Activated T-helper 2 cell treated with anti-CD3 and anti-CD28 coated beads, Interferon-gamma antibody, Interleukin-2, Interleukin-4, amounts not matched to agents 10 μg/mL and 5 μg/mL and 100 μg/mL, durations not matched to agents 14 hours and 24 hours and 36 hours (primary cell): ENCODE data around the gene SPATA24. TPM values are rescaled to one million over a fixed set of nuclear protein-coding genes. Genes with fewer than 3 reads are reported as not detected.
A peak's percentile ranks its signal among the peaks of the same experiment; 100 is the strongest.
"Not testable (repeated sequence)": the region's sequence is repeated elsewhere in the genome, so short reads cannot be mapped to it uniquely, and the experiment has no call there.

Experiments used
- DNase-seq: peaks from one replicate; pipeline ENCODE4 v3.0.0; 2021; ENCODE audit warnings: low spot score
- H3K27ac Mint-ChIP-seq: one replicate; pipeline ENCODE4 v1.8.0; 2021; ENCODE audit warnings: mixed read lengths
- H3K27me3 Mint-ChIP-seq: one replicate; pipeline ENCODE4 v1.8.0; 2021; ENCODE audit warnings: low read depth, mixed read lengths
- H3K36me3 Mint-ChIP-seq: one replicate; pipeline ENCODE4 v1.8.0; 2021; ENCODE audit warnings: low read depth, mixed read lengths
- H3K4me1 Mint-ChIP-seq: one replicate; pipeline ENCODE4 v1.8.0; 2021; ENCODE audit warnings: low read depth, mixed read lengths
- H3K4me3 Mint-ChIP-seq: one replicate; pipeline ENCODE4 v1.8.0; 2021; ENCODE audit warnings: low read depth, mild to moderate bottlenecking, moderate library complexity, mixed read lengths
- H3K9me3 Mint-ChIP-seq: one replicate; pipeline ENCODE4 v1.8.0; 2021; ENCODE audit warnings: mixed read lengths
- intact Hi-C: fragments of 100-400 bp; cut with micrococcal nuclease; formaldehyde crosslinking; loops from one replicate; pipeline ENCODE4 v1.15.1; 2023
- total RNA-seq: library from RNA; stranded (reverse); gene quantifications from 2 replicates; pipeline ENCODE4 v1.2.3, GENCODE V29; 2022

SPATA24 gene
- total RNA-seq, 1 donor from 2014 or later: 4.7 TPM

- Mint-ChIP-seq H3K36me3 (peaks cover 55% of the 10 kb centered on the region), H3K4me3 (peak overlapping the region; percentile 66), H3K4me1 (peaks cover 59% of the 10 kb centered on the region), H3K27ac (peak overlapping the region; percentile 97), H3K27me3 (no peaks in the 10 kb centered on the region), H3K9me3 (no peaks in the 10 kb centered on the region)
- intact Hi-C loops: loop anchor here (1.0 to 10.0 kb wide), 10 partner anchors 10 to 350 kb away; partner anchors contain the start of genes DNAJC18, SPATA24, STING1 and UBE2D2
- DNase-seq: no peak
These were observed 10.8 kb upstream of the SPATA24 start for GRCh38 chr5:139414581-139415130.

DNA sequence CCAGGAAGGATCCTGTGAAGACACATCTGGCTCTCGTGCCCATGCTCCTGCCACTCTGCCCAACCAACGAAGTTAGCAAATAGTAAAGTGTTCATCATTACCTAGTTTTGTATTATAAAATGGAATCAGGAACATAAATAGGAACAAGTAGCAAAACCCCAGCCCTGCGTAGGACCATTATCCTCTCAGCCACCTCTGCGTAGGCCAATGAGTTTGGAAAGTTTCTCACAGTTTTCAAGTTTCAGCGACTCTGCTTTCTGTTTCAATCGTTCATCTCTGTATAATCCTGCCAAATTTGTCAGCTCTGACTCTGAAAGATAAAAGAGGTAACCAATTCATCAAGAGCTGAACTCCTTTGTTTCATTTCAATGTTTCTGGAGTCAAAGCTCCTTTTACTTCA is 10.1 kb upstream of the SPATA24 start:
- DNase-seq: no peak
- Mint-ChIP-seq H3K4me1 (peaks cover 58% of the 10 kb centered on the region), H3K27ac (peak overlapping the region; percentile 97), H3K36me3 (peaks cover 50% of the 10 kb centered on the region), H3K4me3 (peak overlapping the region; percentile 44), H3K9me3 (no peaks in the 10 kb centered on the region), H3K27me3 (no peaks in the 10 kb centered on the region)
- intact Hi-C loops: loop anchor here (1.0 to 10.0 kb wide), 7 partner anchors 10 to 351 kb away; partner anchors contain the start of genes DNAJC18, SPATA24, STING1 and UBE2D2

- intact Hi-C loops: loop anchor here (10.0 kb wide), 2 partner anchors 222 to 352 kb away; no protein-coding TSS in a partner anchor
- H3K27ac Mint-ChIP-seq: peak overlapping the region; percentile 97
- peaks cover 50% of the 10 kb centered on the region for H3K4me1 Mint-ChIP-seq
- H3K9me3 Mint-ChIP-seq: no peaks in the 10 kb centered on the region
- no peaks in the 10 kb centered on the region for H3K27me3 Mint-ChIP-seq
- H3K4me3 Mint-ChIP-seq: no peak overlapping the region
- H3K36me3 Mint-ChIP-seq: peaks cover 42% of the 10 kb centered on the region
- DNase-seq: no peak
These were observed 9.3 kb upstream of the SPATA24 start for GRCh38 chr5:139413153-139413552.

- intact Hi-C loops: loop anchor here (10.0 kb wide), 2 partner anchors 224 to 354 kb away; no protein-coding TSS in a partner anchor
- Mint-ChIP-seq H3K36me3 (peaks cover 37% of the 10 kb centered on the region), H3K9me3 (no peaks in the 10 kb centered on the region), H3K27ac (no peak overlapping the region), H3K4me1 (peaks cover 49% of the 10 kb centered on the region), H3K27me3 (no peaks in the 10 kb centered on the region), H3K4me3 (no peak overlapping the region)
- DNase-seq: no peak
These were observed 7.3 kb upstream of the SPATA24 start for GRCh38 chr5:139410993-139411828.

GRCh38 chr5:139410121-139410992 is 6.5 kb upstream of the SPATA24 start:
- no peak for DNase-seq
- no peaks in the 10 kb centered on the region for H3K27me3 Mint-ChIP-seq
- intact Hi-C loops: loop anchor here (10.0 kb wide), 2 partner anchors 224 to 354 kb away; no protein-coding TSS in a partner anchor
- peaks cover 34% of the 10 kb centered on the region for H3K36me3 Mint-ChIP-seq
- H3K9me3 Mint-ChIP-seq: no peaks in the 10 kb centered on the region
- no peak overlapping the region for H3K4me3 Mint-ChIP-seq
- no peak overlapping the region for H3K27ac Mint-ChIP-seq
- peaks cover 40% of the 10 kb centered on the region for H3K4me1 Mint-ChIP-seq

- H3K27ac Mint-ChIP-seq, DNase-seq, H3K27me3 Mint-ChIP-seq, H3K9me3 Mint-ChIP-seq, H3K4me3 Mint-ChIP-seq, intact Hi-C loops: not testable (repeated sequence)
- peaks cover 34% of the 10 kb centered on the region for H3K36me3 Mint-ChIP-seq
- H3K4me1 Mint-ChIP-seq: peaks cover 34% of the 10 kb centered on the region
These were observed 5.2 kb upstream of the SPATA24 start for GRCh38 chr5:139409116-139409515.

GRCh38 chr5:139408191-139408590 is 4.3 kb upstream of the SPATA24 start:
- intact Hi-C loops: no loop called here
- H3K27me3 Mint-ChIP-seq: no peaks in the 10 kb centered on the region
- H3K9me3 Mint-ChIP-seq: no peaks in the 10 kb centered on the region
- no peak overlapping the region for H3K27ac Mint-ChIP-seq
- H3K4me3 Mint-ChIP-seq: no peak overlapping the region
- no peak for DNase-seq
- peaks cover 26% of the 10 kb centered on the region for H3K36me3 Mint-ChIP-seq
- H3K4me1 Mint-ChIP-seq: peaks cover 29% of the 10 kb centered on the region

GRCh38 chr5:139407517-139407916 is 3.6 kb upstream of the SPATA24 start:
- DNase-seq: no peak
- Mint-ChIP-seq H3K9me3 (no peaks in the 10 kb centered on the region), H3K36me3 (peaks cover 19% of the 10 kb centered on the region), H3K4me1 (peaks cover 29% of the 10 kb centered on the region), H3K4me3 (no peak overlapping the region), H3K27me3 (no peaks in the 10 kb centered on the region), H3K27ac (peak overlapping the region; percentile 9)
- intact Hi-C loops: no loop called here

- Mint-ChIP-seq H3K4me3 (no peak overlapping the region), H3K36me3 (peaks cover 17% of the 10 kb centered on the region), H3K27me3 (no peaks in the 10 kb centered on the region), H3K4me1 (peaks cover 29% of the 10 kb centered on the region), H3K27ac (no peak overlapping the region), H3K9me3 (no peaks in the 10 kb centered on the region)
- intact Hi-C loops: no loop called here
- no peak for DNase-seq
These were observed 3.1 kb upstream of the SPATA24 start for GRCh38 chr5:139406963-139407362.

DNA sequence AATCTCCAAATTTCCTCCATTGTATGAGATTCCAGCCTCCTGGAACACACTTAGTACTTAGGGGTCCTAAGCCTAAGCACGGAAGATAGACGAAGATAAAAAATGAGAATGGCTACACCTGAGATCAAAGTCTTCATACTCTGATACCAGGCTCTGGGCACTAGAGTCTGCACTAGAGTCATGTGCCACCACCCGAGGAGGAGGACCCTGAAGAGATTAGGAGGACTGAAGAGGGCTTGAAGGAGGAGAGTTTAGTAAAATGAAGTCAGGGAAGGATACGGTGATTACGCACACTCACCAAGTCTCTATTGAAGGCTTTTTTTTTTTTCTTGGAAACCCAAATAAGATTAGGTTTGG is 573 bp upstream of the SPATA24 start:
- Mint-ChIP-seq H3K27me3 (no peaks in the 10 kb centered on the region), H3K4me3 (peak overlapping the region; percentile 92), H3K27ac (peak overlapping the region; percentile 100), H3K4me1 (peaks cover 28% of the 10 kb centered on the region), H3K9me3 (no peaks in the 10 kb centered on the region), H3K36me3 (peaks cover 12% of the 10 kb centered on the region)
- DNase-seq: no peak
- intact Hi-C loops: loop anchor here (1.0 kb wide), 3 partner anchors 10 to 157 kb away; partner anchors contain the start of gene UBE2D2

DNA sequence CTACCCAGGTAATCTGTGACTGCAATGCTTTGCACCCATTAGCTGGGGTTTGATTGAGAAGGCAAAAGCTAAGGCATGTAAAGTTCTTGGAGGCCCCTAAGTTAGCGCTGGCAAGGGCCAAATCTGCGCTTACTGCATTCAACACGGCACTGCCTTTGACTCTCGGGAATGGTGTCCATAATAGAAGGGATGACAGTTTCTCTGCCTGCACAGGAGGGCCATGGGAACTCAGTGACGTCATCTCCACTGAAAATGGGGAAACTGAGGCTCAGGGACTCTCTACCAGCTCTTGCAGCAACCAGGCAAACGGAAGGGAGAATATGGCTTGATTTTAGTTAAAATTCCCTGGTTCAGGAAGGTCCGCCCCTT is 487 bp downstream of the SPATA24 start:
- Mint-ChIP-seq H3K27ac (peak overlapping the region; percentile 100), H3K4me1 (peaks cover 31% of the 10 kb centered on the region), H3K4me3 (peak overlapping the region; percentile 92), H3K36me3 (peaks cover 16% of the 10 kb centered on the region), H3K9me3 (no peaks in the 10 kb centered on the region), H3K27me3 (no peaks in the 10 kb centered on the region)
- no peak for DNase-seq
- intact Hi-C loops: no loop called here

DNA sequence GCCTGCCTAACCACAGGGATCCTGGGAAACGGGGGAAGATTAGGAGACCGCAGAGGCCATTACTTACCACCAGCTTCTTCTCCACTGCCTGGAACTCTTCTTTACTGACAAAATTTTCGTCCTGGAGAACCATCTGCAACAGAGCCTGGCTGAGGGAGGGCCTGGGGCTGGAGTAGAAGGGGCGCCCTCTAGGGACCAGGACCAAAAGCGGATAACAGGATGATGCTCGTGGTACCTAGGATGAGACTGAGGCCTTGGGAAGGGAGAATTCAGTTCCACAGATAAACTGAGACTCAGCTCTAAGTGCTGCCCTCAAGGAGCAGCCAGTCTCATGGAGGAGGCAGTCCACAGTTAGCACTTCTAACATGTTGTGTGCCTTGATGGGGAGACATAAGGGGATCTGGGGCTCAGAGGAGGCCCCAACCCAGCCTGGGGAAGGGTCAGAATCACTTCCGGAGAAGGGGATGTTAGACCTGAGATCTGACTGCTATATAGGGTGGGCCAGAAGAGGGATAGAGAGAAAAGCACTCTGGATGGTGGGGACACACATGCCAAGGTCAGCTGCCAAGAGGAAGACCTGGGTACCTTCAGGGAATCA is 1.2 kb downstream of the SPATA24 start:
- H3K4me1 Mint-ChIP-seq: peaks cover 31% of the 10 kb centered on the region
- H3K36me3 Mint-ChIP-seq: peaks cover 18% of the 10 kb centered on the region
- H3K27ac Mint-ChIP-seq: peak overlapping the region; percentile 100
- no peaks in the 10 kb centered on the region for H3K27me3 Mint-ChIP-seq
- H3K4me3 Mint-ChIP-seq: peak overlapping the region; percentile 92
- H3K9me3 Mint-ChIP-seq: no peaks in the 10 kb centered on the region
- intact Hi-C loops: no loop called here
- DNase-seq: no peak
